IMR-90 (cell line): ENCODE results near the gene ATP2B1. TPM values are rescaled to one million over a fixed set of nuclear protein-coding genes. Genes with fewer than 3 reads are reported as not detected.
"Not testable (repeated sequence)": the region's sequence is repeated elsewhere in the genome, so short reads cannot be mapped to it uniquely, and the experiment has no call there.

Source experiments
- ATAC-seq: fragments of 200-7000 bp; cut with Tn5 transposase; 2 replicates; pipeline ENCODE4 v1.9.1; 2020; ENCODE audit warnings: low read depth, mild to moderate bottlenecking, moderate library complexity
- BruUV-seq: library from RNA; stranded (reverse); fragments of 400-500 nt; replicated peaks from 2 replicates; lab custom pipeline; 2021; lab: Mats Ljungman, UMichigan
- CTCF ChIA-PET: fragments of 300-600 bp; formaldehyde crosslinking; extraction: SDS; loops from one replicate; lab custom pipeline; 2021; ENCODE audit warnings: antibody characterized with exemption; lab: Yijun Ruan, JAX
- POLR2A ChIA-PET: fragments of 300-600 bp; sonication (Branson Sonifier 250); formaldehyde crosslinking; loops from one replicate; lab custom pipeline; 2022; ENCODE audit warnings: antibody characterized with exemption; ENCODE audit not compliant: unreplicated experiment; lab: Charles Lee
- DNase-seq: peaks from one replicate; pipeline ENCODE4 v3.0.0; 2013
- H2AFZ ChIP-seq: replicated peaks from 2 replicates; pipeline ENCODE3; 2013; ENCODE audit warnings: low read length, mild to moderate bottlenecking; ENCODE audit not compliant: poor library complexity
- H2AK5ac ChIP-seq: 2 replicates; pipeline ENCODE4 v1.6.1; 2013; ENCODE audit warnings: low read depth, low read length, inconsistent platforms
- H2AK9ac ChIP-seq: replicated peaks from 2 replicates; pipeline ENCODE3; 2013; ENCODE audit warnings: mild to moderate bottlenecking, low read depth, low read length, moderate library complexity; ENCODE audit not compliant: poor library complexity
- H2BK120ac ChIP-seq: 2 replicates; pipeline ENCODE4 v1.6.1; 2013; ENCODE audit warnings: low read depth, low read length, inconsistent platforms
- H2BK15ac ChIP-seq: 3 replicates; pipeline ENCODE4 v1.6.1; 2013; ENCODE audit warnings: low read depth, low read length, inconsistent platforms
- H2BK20ac ChIP-seq: 2 replicates; pipeline ENCODE4 v1.6.1; 2013; ENCODE audit warnings: low read depth, mild to moderate bottlenecking, inconsistent platforms, low read length, moderate library complexity
- H2BK5ac ChIP-seq: 2 replicates; pipeline ENCODE4 v1.6.1; 2013; ENCODE audit warnings: mild to moderate bottlenecking, low read depth, low read length, inconsistent platforms; ENCODE audit not compliant: poor library complexity, severe bottlenecking
- H3K14ac ChIP-seq: replicated peaks from 2 replicates; pipeline ENCODE4 v1.6.1; 2013; ENCODE audit warnings: low read depth, low read length, inconsistent platforms
- H3K18ac ChIP-seq: 2 replicates; pipeline ENCODE4 v1.6.1; 2013; ENCODE audit warnings: low read depth, low read length, control low read depth
- H3K23ac ChIP-seq: 2 replicates; pipeline ENCODE4 v1.6.1; 2013; ENCODE audit warnings: low read depth, low read length, inconsistent platforms
- H3K27ac ChIP-seq: 2 replicates; pipeline ENCODE4 v1.5.1; 2013; ENCODE audit warnings: mild to moderate bottlenecking, control low read depth, low read length; ENCODE audit not compliant: insufficient read depth
- H3K27me3 ChIP-seq: 2 replicates; pipeline ENCODE4 v1.6.1; 2013; ENCODE audit warnings: low read length; ENCODE audit not compliant: control insufficient read depth, insufficient read depth
- H3K36me3 ChIP-seq: 2 replicates; pipeline ENCODE4 v1.6.1; 2013; ENCODE audit warnings: low read length, mixed read lengths; ENCODE audit not compliant: control insufficient read depth, insufficient read depth
- H3K4ac ChIP-seq: 2 replicates; pipeline ENCODE4 v1.6.1; 2013; ENCODE audit warnings: low read depth, low read length, inconsistent platforms
- H3K4me1 ChIP-seq: 2 replicates; pipeline ENCODE4 v1.6.1; 2013; ENCODE audit warnings: low read length, mixed read lengths; ENCODE audit not compliant: control insufficient read depth, insufficient read depth
- H3K4me2 ChIP-seq: 2 replicates; pipeline ENCODE4 v1.6.1; 2013; ENCODE audit warnings: low read depth, mild to moderate bottlenecking, control low read depth, low read length, moderate library complexity
- H3K4me3 ChIP-seq: 2 replicates; pipeline ENCODE4 v1.5.1; 2013; ENCODE audit warnings: low read depth, mild to moderate bottlenecking, control low read depth, low read length, moderate library complexity; ENCODE audit not compliant: insufficient read depth
- H3K56ac ChIP-seq: 2 replicates; pipeline ENCODE4 v1.6.1; 2013; ENCODE audit warnings: low read length, inconsistent platforms; ENCODE audit not compliant: insufficient read depth; ENCODE audit errors: extremely low read depth
- H3K79me1 ChIP-seq, 2 experiments: 2 replicates each; pipeline ENCODE4 v1.6.1; 2013; ENCODE audit warnings: low read length in 2 of 2, inconsistent platforms in 1 of 2, low read depth in 1 of 2
- H3K9ac ChIP-seq: 2 replicates; pipeline ENCODE4 v1.6.1; 2013; ENCODE audit warnings: low read depth, low read length, control low read depth
- H3K9me1 ChIP-seq: 2 replicates; pipeline ENCODE4 v1.6.1; 2013; ENCODE audit warnings: low read length, inconsistent platforms; ENCODE audit not compliant: insufficient read depth
- H3K9me3 ChIP-seq: 2 replicates; pipeline ENCODE4 v1.6.1; 2013; ENCODE audit warnings: low read length; ENCODE audit not compliant: control insufficient read depth, insufficient read depth
- H4K20me1 ChIP-seq: 2 replicates; pipeline ENCODE4 v1.6.1; 2013; ENCODE audit warnings: low read length, inconsistent platforms; ENCODE audit not compliant: insufficient read depth
- H4K5ac ChIP-seq: 2 replicates; pipeline ENCODE4 v1.6.1; 2013; ENCODE audit warnings: mild to moderate bottlenecking, low read depth, low read length, control low read depth
- H4K8ac ChIP-seq, 2 experiments: 2 replicates each; pipeline ENCODE4 v1.6.1; 2013; ENCODE audit warnings: low read depth in 2 of 2, low read length in 2 of 2, control low read depth in 1 of 2, inconsistent platforms in 1 of 2
- H4K91ac ChIP-seq: 2 replicates; pipeline ENCODE4 v1.6.1; 2013; ENCODE audit warnings: low read depth, low read length, inconsistent platforms; ENCODE audit not compliant: insufficient read depth
- WGBS, 2 experiments: methylation state at CpG; one replicate each; pipeline versions ENCODE4 v1.1.5 to v1.1.7; 2013; ENCODE audit warnings: missing lambda C conversion rate in 2 of 2; ENCODE audit not compliant: insufficient read length in 1 of 2; ENCODE audit errors: extremely low coverage in 2 of 2; 5-methylcytosine and 5-hydroxymethylcytosine counted together
- dilution Hi-C: fragments of 300-500 bp; cut with HindIII; formaldehyde crosslinking; loops from one replicate; pipeline ENCODE4 v1.14.3; 2018; ENCODE audit warnings: low sequenced_read_pairs; ENCODE audit not compliant: unreplicated experiment
- in situ Hi-C: fragments of 300-500 bp; cut with MboI; formaldehyde crosslinking; loops from 3 replicates; pipeline ENCODE4 v1.14.3; 2019; ENCODE audit warnings: low sequenced_read_pairs, inconsistent platforms, mixed read lengths
- intact Hi-C: fragments of 100-400 bp; cut with micrococcal nuclease; formaldehyde crosslinking; loops from 2 replicates; pipeline ENCODE4 v1.10.0; 2022
- polyA plus RNA-seq, 3 experiments: library from polyadenylated mRNA; depleted of rRNA; stranded (reverse); fragments of >200 nt; gene quantifications; 2 replicates each; pipeline ENCODE4 v1.2.3, GENCODE V29; 2012; ENCODE audit warnings: low replicate concordance in 1 of 3
- total RNA-seq: library from RNA; depleted of rRNA; stranded (reverse); fragments of >200 nt; gene quantifications from 2 replicates; pipeline ENCODE4 v1.2.3, GENCODE V29; 2012

ATP2B1 gene
- total and polyA plus RNA-seq, 2 of the 4 experiments (the other 2 are of a cell fraction) = 9.9 to 32.6 TPM

DNA sequence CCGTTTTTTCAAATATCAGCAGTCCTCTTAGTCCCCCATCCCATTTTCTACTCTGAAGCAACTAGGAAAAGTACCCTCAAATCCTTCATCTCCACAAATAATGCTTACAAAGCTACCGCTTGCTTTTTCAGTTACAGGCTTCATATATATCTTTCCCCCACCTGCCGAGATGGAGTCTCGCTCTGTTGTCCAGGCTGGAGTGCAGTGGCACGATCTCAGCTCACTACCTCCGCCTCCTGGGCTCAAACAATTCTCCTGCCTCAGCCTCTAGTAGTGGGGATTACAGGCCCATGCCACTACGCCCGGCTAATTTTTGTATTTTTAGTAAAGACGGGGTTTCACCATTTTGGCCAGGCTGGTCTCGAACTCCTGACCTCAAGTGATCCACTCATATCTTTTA, 10.9 kb downstream of the ATP2B1 start:
- DNase-seq, H3K27me3 ChIP-seq, H2BK20ac ChIP-seq, H2AK5ac ChIP-seq, H3K36me3 ChIP-seq, H3K4me1 ChIP-seq, BruUV-seq, dilution Hi-C loops, H2BK5ac ChIP-seq, ATAC-seq, H2AFZ ChIP-seq, POLR2A ChIA-PET, H3K9ac ChIP-seq, in situ Hi-C loops, H4K8ac ChIP-seq, H2AK9ac ChIP-seq, H3K27ac ChIP-seq, H3K4ac ChIP-seq, H3K18ac ChIP-seq, H2BK120ac ChIP-seq, intact Hi-C loops, H3K9me1 ChIP-seq, H4K5ac ChIP-seq, H2BK15ac ChIP-seq, H3K23ac ChIP-seq, H3K4me2 ChIP-seq, H3K4me3 ChIP-seq, H4K91ac ChIP-seq, H3K56ac ChIP-seq, H3K14ac ChIP-seq, H3K9me3 ChIP-seq: not testable (repeated sequence)
- Histone ChIP-seq H3K79me1 (peaks cover 11 to 65% of the 10 kb centered on the region in 2 experiments), H4K20me1 (peaks cover 58% of the 10 kb centered on the region)
- 90% methylated on average over 2 of the region's 10 CpGs; no CpG with 5 or more reads in 1 of the 2 experiments for WGBS, 2 experiments
- CTCF ChIA-PET = interaction anchor here (0.6 to 0.7 kb wide), 2 partner anchors 1192 to 1847 kb away, joined by 3 read pairs; no protein-coding TSS in a partner anchor
